ENCODE measurements around the gene MRAP.

- TF ChIP-seq CTCF (conservative IDR thresholded peaks at IDR 0.05 in 1 of 2, IDR thresholded peaks at IDR 0.05 in 1 of 2; ENCODE audit: low read depth in 1 of 2, low read length in 2 of 2) (no peak), EZH2 (IDR thresholded peaks at IDR 0.05; ENCODE audit: low read length, missing control alignments) (no peak)
Measured at GRCh38 chr21:32253215-32253641, 45.4 kb upstream of the MRAP start.

All from fibroblast of lung (primary cell).